Muscle of leg (tissue), 11 donors: ENCODE data around the gene STX11. TPM values are rescaled to one million over a fixed set of nuclear protein-coding genes. Genes with fewer than 3 reads are reported as not detected.

Experiments
- DNase-seq: peaks from one replicate; pipeline ENCODE4 v3.0.0; 2013
- H3K27ac ChIP-seq: one replicate; pipeline ENCODE4 v1.5.1; 2013; ENCODE audit warnings: mild to moderate bottlenecking, low read length, control low read depth
- H3K27me3 ChIP-seq: one replicate; pipeline ENCODE4 v1.6.1; 2013; ENCODE audit warnings: low read length; ENCODE audit not compliant: control insufficient read depth, insufficient read depth
- H3K36me3 ChIP-seq: one replicate; pipeline ENCODE4 v1.6.1; 2013; ENCODE audit warnings: low read length; ENCODE audit not compliant: control insufficient read depth, insufficient read depth
- H3K4me1 ChIP-seq: one replicate; pipeline ENCODE4 v1.6.1; 2013; ENCODE audit warnings: low read length; ENCODE audit not compliant: control insufficient read depth, insufficient read depth
- H3K4me3 ChIP-seq: one replicate; pipeline ENCODE4 v1.5.1; 2013; ENCODE audit warnings: low read length, control low read depth
- H3K9me3 ChIP-seq: replicated peaks from 2 replicates; pipeline ENCODE4 v1.6.1; 2013; ENCODE audit warnings: low read depth, low read length; ENCODE audit not compliant: control insufficient read depth
- WGBS: methylation state at CpG from one replicate; pipeline ENCODE4 v1.1.5; 2013; ENCODE audit warnings: missing lambda C conversion rate; ENCODE audit not compliant: insufficient coverage; 5-methylcytosine and 5-hydroxymethylcytosine counted together
- polyA plus RNA-seq, 8 donors: library from polyadenylated mRNA; unstranded; fragments of 120-200 nt; gene quantifications; one replicate each; pipeline versions ENCODE4 v1.2.1 to v1.2.3, GENCODE V29; 2013; ENCODE audit warnings: inconsistent platforms in 1 of 8, low replicate concordance in 1 of 8; ENCODE audit not compliant: insufficient read length in 8 of 8, insufficient read depth in 1 of 8
- total RNA-seq: library from RNA; stranded (reverse); fragments of 120-200 nt; gene quantifications from one replicate; pipeline ENCODE4 v1.2.4, GENCODE V29; 2013

STX11 gene
- total and polyA plus RNA-seq, 9 donors: 1.2 to 3.3 (median 2.3) TPM

- no peak for DNase-seq
- Histone ChIP-seq H3K36me3 (no peaks in the 10 kb centered on the region), H3K9me3 (no peaks in the 10 kb centered on the region), H3K4me3 (no peak overlapping the region), H3K4me1 (no peaks in the 10 kb centered on the region), H3K27me3 (no peaks in the 10 kb centered on the region), H3K27ac (no peak overlapping the region)
- no CpG with 5 or more reads among the region's 3 CpGs for WGBS
Measured at GRCh38 chr6:144139817-144140216, 10.5 kb upstream of the STX11 start.

DNA sequence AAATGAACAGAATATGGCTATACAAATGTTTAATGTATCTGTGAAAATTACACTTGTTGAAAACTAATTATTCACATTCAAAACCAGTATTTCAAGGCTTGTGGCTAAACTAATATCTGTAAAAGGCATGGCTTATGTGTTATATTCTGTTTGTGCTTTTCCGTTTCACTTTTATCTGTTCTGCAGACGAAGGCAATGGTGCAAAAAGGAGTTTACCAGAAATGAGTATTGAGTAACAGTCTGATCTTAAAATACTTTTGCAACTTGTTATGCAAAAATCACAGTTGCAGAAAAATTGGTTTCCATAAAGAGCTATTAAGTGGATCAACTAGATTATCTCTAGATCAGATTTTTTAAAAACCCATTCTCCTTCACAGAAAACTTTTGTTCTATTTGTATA lies 9.4 kb upstream of the STX11 start:
- H3K4me1 ChIP-seq: no peaks in the 10 kb centered on the region
- no CpG with 5 or more reads among the region's 2 CpGs for WGBS
- DNase-seq: no peak
- H3K36me3 ChIP-seq: no peaks in the 10 kb centered on the region
- no peaks in the 10 kb centered on the region for H3K27me3 ChIP-seq
- H3K9me3 ChIP-seq: no peaks in the 10 kb centered on the region
- H3K4me3 ChIP-seq: no peak overlapping the region
- H3K27ac ChIP-seq: no peak overlapping the region

- Histone ChIP-seq H3K4me1 (no peaks in the 10 kb centered on the region), H3K4me3 (no peak overlapping the region), H3K36me3 (no peaks in the 10 kb centered on the region), H3K9me3 (no peaks in the 10 kb centered on the region), H3K27me3 (no peaks in the 10 kb centered on the region), H3K27ac (no peak overlapping the region)
- no CpG with 5 or more reads among the region's 2 CpGs for WGBS
- DNase-seq: no peak
Measured at GRCh38 chr6:144141470-144141869, 8.8 kb upstream of the STX11 start.

- Histone ChIP-seq H3K36me3 (no peaks in the 10 kb centered on the region), H3K27me3 (no peaks in the 10 kb centered on the region), H3K9me3 (no peaks in the 10 kb centered on the region), H3K27ac (no peak overlapping the region), H3K4me3 (no peak overlapping the region), H3K4me1 (no peaks in the 10 kb centered on the region)
- no CpG with 5 or more reads among the region's 1 CpG for whole genome bisulfite sequencing
- DNase-seq: no peak
Measured at GRCh38 chr6:144143106-144143505, 7.2 kb upstream of the STX11 start.

GRCh38 chr6:144143878-144144277 lies 6.4 kb upstream of the STX11 start:
- Histone ChIP-seq H3K9me3 (no peaks in the 10 kb centered on the region), H3K27me3 (no peaks in the 10 kb centered on the region), H3K4me3 (no peak overlapping the region), H3K36me3 (no peaks in the 10 kb centered on the region), H3K4me1 (no peaks in the 10 kb centered on the region), H3K27ac (no peak overlapping the region)
- no peak for DNase-seq

- Histone ChIP-seq H3K36me3 (no peaks in the 10 kb centered on the region), H3K4me1 (peaks cover 3% of the 10 kb centered on the region), H3K27me3 (peaks cover 8% of the 10 kb centered on the region), H3K27ac (no peak overlapping the region), H3K4me3 (no peak overlapping the region), H3K9me3 (no peaks in the 10 kb centered on the region)
- no peak for DNase-seq
- WGBS: no CpG with 5 or more reads among the region's 1 CpG
Measured at GRCh38 chr6:144144996-144145395, 5.3 kb upstream of the STX11 start.

- Histone ChIP-seq H3K27ac (no peak overlapping the region), H3K4me3 (no peak overlapping the region), H3K36me3 (no peaks in the 10 kb centered on the region), H3K27me3 (peaks cover 9% of the 10 kb centered on the region), H3K4me1 (peaks cover 4% of the 10 kb centered on the region), H3K9me3 (no peaks in the 10 kb centered on the region)
- no peak for DNase-seq
- WGBS: no CpG with 5 or more reads among the region's 2 CpGs
Measured at GRCh38 chr6:144145541-144145940, 4.8 kb upstream of the STX11 start.

GRCh38 chr6:144148886-144149285 lies 1.4 kb upstream of the STX11 start:
- Histone ChIP-seq H3K4me3 (no peak overlapping the region), H3K27ac (no peak overlapping the region), H3K36me3 (no peaks in the 10 kb centered on the region), H3K27me3 (peaks cover 14% of the 10 kb centered on the region), H3K9me3 (no peaks in the 10 kb centered on the region), H3K4me1 (peaks cover 9% of the 10 kb centered on the region)
- WGBS: no CpG with 5 or more reads among the region's 4 CpGs
- DNase-seq: no peak

DNA sequence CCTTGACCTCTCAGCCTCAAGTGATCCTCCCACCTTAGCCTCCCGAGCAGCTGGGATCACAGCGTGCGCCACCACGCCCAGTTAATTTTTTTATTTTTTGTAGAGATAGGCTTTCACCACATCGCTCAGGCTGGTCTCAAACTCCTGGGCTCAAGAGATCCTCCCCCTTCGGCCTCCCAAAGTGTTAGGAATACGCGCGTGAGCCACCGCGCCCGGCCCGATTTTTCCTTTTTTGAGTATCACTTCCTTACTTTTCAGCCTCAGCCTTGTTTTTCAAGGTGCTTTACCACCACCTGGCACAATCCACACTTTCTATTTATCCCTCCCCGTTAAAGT lies 791 bp upstream of the STX11 start:
- Histone ChIP-seq H3K9me3 (no peaks in the 10 kb centered on the region), H3K27me3 (peaks cover 14% of the 10 kb centered on the region), H3K4me1 (peaks cover 9% of the 10 kb centered on the region), H3K4me3 (peak overlapping the region; percentile 75), H3K36me3 (no peaks in the 10 kb centered on the region), H3K27ac (no peak overlapping the region)
- WGBS: 55% methylated on average over 12 of the region's 14 CpGs
- DNase-seq: peak; percentile 12

DNA sequence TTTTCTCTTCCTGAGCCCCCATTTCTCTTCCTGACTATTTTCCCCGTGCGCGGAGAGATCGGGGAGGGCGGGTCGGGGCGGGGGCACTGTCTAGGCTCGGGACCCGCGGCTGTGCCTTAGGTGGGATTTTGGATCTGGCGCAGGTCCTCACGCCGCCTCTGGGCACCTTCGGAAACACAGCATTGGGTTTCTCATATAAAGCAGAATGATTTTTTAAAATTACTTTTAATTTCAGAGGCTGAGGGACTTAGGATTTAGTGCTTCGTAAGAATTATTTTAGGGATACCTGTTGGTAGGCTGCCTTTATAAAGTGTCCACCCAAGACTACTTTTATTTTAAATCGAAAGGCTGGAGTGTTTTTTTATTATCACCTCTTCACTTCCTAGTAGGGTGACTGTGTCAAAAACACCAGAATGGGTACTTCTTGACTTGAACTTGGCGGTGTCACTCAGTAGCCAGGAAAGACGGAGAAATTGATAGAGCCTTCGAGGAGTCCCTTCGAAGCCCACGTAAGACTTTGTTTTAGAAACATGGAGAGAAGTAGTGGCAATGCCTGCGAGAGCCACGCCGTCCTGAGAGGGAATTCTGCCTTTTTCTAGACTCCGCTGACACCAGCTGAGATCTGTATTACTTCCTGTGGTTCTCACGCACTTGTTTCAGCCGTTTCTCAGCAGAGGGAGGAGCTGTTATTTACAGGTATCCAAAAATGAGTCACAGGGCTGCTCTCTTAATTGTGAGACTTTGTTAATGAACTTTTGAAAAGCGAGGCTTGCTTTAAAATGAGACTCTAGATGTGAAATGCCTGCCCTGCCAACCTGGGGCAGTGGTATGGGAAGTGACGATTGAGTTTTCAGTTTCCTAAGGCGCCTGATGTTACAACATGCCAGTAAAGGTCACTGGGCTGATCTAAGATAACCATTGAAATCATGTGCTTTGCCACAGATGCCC lies 667 bp downstream of the STX11 start:
- Histone ChIP-seq H3K27me3 (peaks cover 14% of the 10 kb centered on the region), H3K4me1 (peaks cover 9% of the 10 kb centered on the region), H3K27ac (peak overlapping the region; percentile 77), H3K4me3 (peak overlapping the region; percentile 75), H3K36me3 (no peaks in the 10 kb centered on the region), H3K9me3 (no peaks in the 10 kb centered on the region)
- peak; percentile 40 for DNase-seq
- WGBS: 20% methylated on average over 12 of the region's 30 CpGs
